GM23248 (cell line): Measurements from ENCODE around the gene TXNDC8.

Source experiments
- EZH2 ChIP-seq: fragments of 200-600 bp; sonication (generic); IDR thresholded peaks from 2 replicates; pipeline ENCODE4 v1.6.1; 2018; ENCODE audit warnings: antibody characterized with exemption, mild to moderate bottlenecking; ENCODE audit not compliant: insufficient read depth, poor library complexity, severe bottlenecking
- EZH2phosphoT487 ChIP-seq: fragments of 200-600 bp; sonication (generic); IDR thresholded peaks from 2 replicates; pipeline ENCODE4 v1.6.1; 2018; ENCODE audit warnings: antibody characterized with exemption, moderate library complexity, mild to moderate bottlenecking, low read depth; ENCODE audit not compliant: insufficient read depth

DNA sequence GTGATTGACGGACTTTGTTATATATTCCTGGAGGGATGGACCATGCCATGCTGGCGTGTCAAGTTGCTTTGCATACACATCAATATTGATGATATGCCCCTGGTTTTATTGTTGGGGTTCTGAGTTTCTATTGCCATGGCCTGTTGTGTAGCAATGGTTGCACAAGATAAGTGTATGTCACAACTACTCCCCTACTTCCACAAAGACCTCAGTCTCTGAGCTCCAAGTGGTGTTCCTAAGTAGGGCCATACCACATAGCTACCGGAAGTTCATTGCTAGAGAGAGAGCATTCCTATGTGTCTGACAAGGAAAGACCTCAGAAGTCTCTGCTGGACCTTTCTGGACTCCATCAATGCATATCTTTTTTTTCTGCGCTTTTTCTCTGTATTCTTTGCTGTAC, 19.8 kb downstream of the TXNDC8 start:
- TF ChIP-seq EZH2phosphoT487 (no peak), EZH2 (no peak)
